WERI-Rb-1 (cell line): ENCODE results near the gene CERS4.
A peak's percentile ranks its signal among the peaks of the same experiment; 100 is the strongest.

ENCODE experiments used
- DNase-seq: peaks from one replicate; pipeline ENCODE4 v3.0.0-alpha.2; 2020
- H3K27ac ChIP-seq: fragments of 250-450 bp; sonication (Bioruptor Pico); 2 replicates; pipeline ENCODE4 v1.5.1; 2020; ENCODE audit warnings: mild to moderate bottlenecking, moderate library complexity
- H3K27me3 ChIP-seq: fragments of 250-450 bp; sonication (Bioruptor Pico); 2 replicates; pipeline ENCODE4 v1.5.1; 2021; ENCODE audit warnings: mild to moderate bottlenecking, low read depth, moderate library complexity; ENCODE audit not compliant: insufficient read depth, severe bottlenecking
- H3K36me3 ChIP-seq: fragments of 250-450 bp; sonication (Bioruptor Pico); 2 replicates; pipeline ENCODE4 v1.5.1; 2020; ENCODE audit warnings: mild to moderate bottlenecking, moderate library complexity
- H3K4me3 ChIP-seq: 2 replicates; pipeline ENCODE4 v1.5.1; 2011; ENCODE audit warnings: low read depth, mild to moderate bottlenecking, control low read depth, low read length
- H3K9me3 ChIP-seq: fragments of 250-450 bp; sonication (Bioruptor Pico); 2 replicates; pipeline ENCODE4 v1.5.1; 2021; ENCODE audit warnings: mild to moderate bottlenecking, moderate library complexity; ENCODE audit not compliant: severe bottlenecking
- TF ChIP-seq, protein P1 (sequence below): IDR thresholded peaks from 2 replicates; pipeline ENCODE4 v1.5.1; 2011; ENCODE audit warnings: low read depth, mild to moderate bottlenecking, control low read depth, inconsistent platforms, low read length

CERS4 gene

DNA sequence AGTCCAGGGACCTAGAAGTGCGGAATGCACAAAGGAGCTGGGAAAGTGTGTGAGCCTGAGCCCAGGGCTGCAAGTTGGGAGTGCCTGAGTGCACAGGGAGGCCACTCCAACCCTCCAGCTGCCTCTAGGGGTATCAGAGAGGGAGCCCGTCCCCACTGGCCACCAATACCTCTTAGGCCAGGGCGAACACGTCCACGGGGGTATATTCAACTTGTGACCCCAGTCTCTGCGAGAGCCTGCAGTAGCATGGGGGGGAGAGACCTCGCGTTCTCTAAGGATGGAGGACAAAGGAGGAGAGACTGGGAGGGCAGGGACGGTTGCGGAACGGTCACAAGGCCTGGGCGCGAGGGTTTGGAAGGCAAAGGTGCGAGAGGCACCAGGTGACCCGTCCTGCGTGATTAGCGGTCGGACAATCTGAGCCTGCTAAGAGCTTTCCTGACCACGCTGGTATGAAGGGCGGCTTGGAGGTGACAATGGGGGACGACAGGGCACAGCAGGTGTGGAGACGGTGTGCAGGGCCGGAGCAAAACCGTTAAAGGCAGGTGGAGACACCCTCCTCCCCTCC is 98.3 kb downstream of the CERS4 start:
- peak overlapping the region; percentile 77 for H3K4me3 ChIP-seq
- H3K27me3 ChIP-seq: no peaks in the 10 kb centered on the region
- DNase-seq: peak; percentile 16
- peaks cover 62% of the 10 kb centered on the region for H3K36me3 ChIP-seq
- H3K9me3 ChIP-seq: no peaks in the 10 kb centered on the region
- H3K27ac ChIP-seq: peak overlapping the region; percentile 93
- TF ChIP-seq, protein P1, sequence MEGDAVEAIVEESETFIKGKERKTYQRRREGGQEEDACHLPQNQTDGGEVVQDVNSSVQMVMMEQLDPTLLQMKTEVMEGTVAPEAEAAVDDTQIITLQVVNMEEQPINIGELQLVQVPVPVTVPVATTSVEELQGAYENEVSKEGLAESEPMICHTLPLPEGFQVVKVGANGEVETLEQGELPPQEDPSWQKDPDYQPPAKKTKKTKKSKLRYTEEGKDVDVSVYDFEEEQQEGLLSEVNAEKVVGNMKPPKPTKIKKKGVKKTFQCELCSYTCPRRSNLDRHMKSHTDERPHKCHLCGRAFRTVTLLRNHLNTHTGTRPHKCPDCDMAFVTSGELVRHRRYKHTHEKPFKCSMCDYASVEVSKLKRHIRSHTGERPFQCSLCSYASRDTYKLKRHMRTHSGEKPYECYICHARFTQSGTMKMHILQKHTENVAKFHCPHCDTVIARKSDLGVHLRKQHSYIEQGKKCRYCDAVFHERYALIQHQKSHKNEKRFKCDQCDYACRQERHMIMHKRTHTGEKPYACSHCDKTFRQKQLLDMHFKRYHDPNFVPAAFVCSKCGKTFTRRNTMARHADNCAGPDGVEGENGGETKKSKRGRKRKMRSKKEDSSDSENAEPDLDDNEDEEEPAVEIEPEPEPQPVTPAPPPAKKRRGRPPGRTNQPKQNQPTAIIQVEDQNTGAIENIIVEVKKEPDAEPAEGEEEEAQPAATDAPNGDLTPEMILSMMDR: no peak

DNA sequence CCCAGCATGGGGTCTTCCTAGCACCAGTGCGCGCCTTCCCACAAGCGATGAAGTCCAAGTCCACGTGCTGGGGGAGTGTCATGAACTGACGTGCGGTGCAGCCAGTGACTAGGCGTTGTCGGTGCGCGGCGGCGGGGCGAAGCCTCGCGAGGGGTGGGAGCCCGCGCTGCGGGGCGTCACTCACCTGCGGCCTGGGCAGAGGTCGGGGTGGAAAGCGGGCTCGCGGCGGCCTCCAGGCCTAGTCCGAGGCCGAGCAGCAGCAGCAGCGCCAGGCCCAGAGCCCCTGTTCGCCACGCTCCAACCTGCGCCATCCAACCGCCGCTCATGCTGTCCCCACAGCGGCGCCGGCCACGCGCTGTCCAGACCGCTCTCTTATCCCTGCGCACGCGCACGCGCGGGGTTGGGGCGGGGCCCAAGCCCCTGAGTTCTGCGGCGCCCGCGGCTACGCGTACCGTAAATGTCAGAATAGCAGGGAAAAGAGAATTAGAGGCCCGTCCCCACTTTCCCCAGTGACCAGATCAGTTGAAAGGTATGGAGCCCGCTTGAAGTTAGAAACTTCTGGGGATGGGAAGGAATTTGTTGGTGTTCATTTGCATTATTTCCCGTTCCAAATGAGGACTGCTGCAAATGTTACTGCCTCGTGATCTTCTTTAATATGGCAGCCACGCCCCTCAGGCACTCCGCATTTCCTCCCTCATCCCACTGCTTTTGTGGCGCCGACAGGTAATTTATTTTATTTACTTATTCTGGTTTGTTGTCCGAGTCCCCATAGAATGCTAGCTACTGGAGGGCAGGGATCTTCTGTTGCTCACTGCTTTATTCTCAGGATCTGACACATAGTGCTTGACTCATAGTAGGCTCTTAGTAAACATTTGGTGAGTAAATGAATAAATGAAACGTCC is 99.0 kb downstream of the CERS4 start, which contains the start of gene CD320:
Gene CD320, minus strand, starts transcription at position 394 of the 902 bp plus-strand sequence. Its CDS starts 68 bp downstream, at position 326.
- TF ChIP-seq, protein P1: no peak
- no peaks in the 10 kb centered on the region for H3K27me3 ChIP-seq
- peak within 1 kb of the TSS; percentile 93 for H3K27ac ChIP-seq
- peak; percentile 91 for DNase-seq
- H3K4me3 ChIP-seq: peak within 1 kb of the TSS; percentile 77
- peaks cover 60% of the 10 kb centered on the region for H3K36me3 ChIP-seq
- H3K9me3 ChIP-seq: no peaks in the 10 kb centered on the region

DNA sequence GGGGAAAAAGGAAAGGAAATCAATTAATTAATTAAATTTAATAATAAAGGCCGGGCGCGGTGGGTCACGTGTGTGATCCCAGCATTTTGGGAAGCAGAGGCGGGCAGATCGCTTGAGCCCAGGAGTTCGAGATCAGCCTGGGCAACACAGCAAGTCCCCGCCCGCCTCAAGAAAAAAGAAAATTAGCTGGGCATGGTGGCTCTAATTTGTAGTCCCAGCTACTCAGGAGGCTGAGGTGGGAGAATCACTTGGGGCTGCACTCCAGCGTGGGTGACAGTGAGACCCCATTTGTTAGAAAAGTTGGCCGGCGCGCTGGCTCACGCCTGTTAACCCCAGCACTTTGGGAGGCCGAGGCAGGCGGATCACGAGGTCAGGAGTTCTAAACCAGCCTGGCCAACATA is 99.7 kb downstream of the CERS4 start:
- no peaks in the 10 kb centered on the region for H3K27me3 ChIP-seq
- TF ChIP-seq, protein P1: no peak
- H3K4me3 ChIP-seq: peak overlapping the region; percentile 77
- no peaks in the 10 kb centered on the region for H3K9me3 ChIP-seq
- H3K36me3 ChIP-seq: peaks cover 60% of the 10 kb centered on the region
- H3K27ac ChIP-seq: peak overlapping the region; percentile 93
- DNase-seq: peak; percentile 2

DNA sequence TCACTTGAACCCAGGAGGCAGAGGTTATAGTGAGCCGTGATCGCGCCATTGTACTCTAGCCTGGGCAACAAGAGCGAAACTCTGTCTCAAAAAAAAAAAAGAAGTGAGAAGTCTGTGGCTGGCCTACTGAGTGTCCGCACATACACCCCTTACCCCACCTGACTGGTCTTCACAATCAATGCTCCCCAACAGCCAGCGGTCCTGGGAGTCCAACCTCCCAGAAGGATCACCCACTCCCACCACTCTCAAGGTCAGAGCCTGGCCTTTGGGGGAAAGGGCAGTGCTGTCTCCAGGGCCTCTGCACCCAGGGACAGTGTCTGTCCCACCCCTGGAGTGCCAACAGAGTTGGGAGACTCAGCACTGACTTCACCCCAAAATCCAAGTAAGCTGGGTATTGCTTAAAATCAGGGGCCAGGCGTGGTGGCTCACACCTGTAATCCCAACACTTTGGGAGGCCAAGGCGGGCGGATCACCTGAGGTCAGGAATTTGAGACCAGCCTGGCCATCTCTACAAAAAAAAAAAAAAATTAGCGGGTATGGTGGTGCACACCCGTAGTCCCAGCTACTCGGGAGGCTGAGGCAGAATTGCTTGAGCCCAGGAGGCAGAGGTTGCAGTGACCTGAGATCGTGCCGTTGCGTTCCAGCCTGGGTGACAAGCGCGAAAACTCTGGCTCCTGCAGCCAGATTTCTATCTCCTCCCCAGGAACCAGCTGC is 101.3 kb downstream of the CERS4 start:
- TF ChIP-seq, protein P1: no peak
- Histone ChIP-seq H3K27me3 (no peaks in the 10 kb centered on the region), H3K27ac (no peak overlapping the region), H3K4me3 (no peak overlapping the region), H3K36me3 (peaks cover 55% of the 10 kb centered on the region), H3K9me3 (no peaks in the 10 kb centered on the region)
- peak; percentile 2 for DNase-seq

DNA sequence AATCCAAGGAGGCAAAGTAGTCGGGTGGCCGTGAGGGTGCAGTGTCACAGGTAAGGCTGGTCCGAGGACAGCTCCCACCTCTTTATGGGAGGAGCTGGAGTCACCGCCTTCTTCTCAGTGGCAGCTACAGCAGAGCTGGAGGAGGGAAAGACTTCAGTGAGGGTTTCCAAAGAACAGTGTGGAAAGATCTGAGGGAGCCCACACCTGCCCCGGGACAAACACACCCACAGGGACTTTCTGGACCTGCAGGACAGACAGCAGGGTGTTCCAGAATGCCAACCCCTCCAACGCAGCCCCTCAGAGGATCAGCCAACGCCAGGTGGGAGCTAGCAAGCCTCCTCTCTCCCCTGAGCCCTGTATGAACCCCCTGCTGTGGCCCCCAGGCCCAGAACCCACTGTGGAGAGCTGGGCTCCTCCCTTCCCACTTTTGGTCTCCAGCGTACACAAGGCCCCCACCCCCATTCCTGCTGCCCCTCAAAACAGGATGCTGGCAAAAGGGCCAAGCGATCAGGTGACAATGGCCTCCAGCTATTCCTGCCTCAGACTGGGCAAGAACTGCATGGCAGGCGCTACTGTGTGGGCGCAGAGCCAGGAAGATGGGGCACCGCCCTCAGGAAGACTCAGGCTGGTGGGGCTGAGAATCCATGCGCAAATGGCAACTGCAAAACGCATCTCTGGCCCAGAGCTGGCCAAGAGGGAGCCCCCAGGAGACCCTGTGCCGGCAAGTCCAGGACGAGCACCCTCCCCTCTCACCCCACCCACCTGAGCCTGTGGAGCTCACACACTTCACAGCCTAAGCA is 102.5 kb downstream of the CERS4 start:
- DNase-seq: peak; percentile 3
- no peak overlapping the region for H3K27ac ChIP-seq
- no peak overlapping the region for H3K4me3 ChIP-seq
- peaks cover 47% of the 10 kb centered on the region for H3K36me3 ChIP-seq
- TF ChIP-seq, protein P1: no peak
- H3K27me3 ChIP-seq: no peaks in the 10 kb centered on the region
- H3K9me3 ChIP-seq: no peaks in the 10 kb centered on the region
